Muscle layer of duodenum (tissue), 2 donors: Measurements from ENCODE around the gene RBM4.

Experiments
- H3K27ac ChIP-seq: one replicate; pipeline ENCODE4 v1.7.0; 2013; ENCODE audit warnings: mild to moderate bottlenecking, low read length
- H3K27me3 ChIP-seq: one replicate; pipeline ENCODE4 v1.7.0; 2013; ENCODE audit warnings: low read depth, mild to moderate bottlenecking, control low read depth, low read length
- H3K36me3 ChIP-seq, 2 donors: one replicate each; pipeline ENCODE4 v1.7.0; 2013; ENCODE audit warnings: low read length in 2 of 2, control low read depth in 1 of 2, mild to moderate bottlenecking in 1 of 2; ENCODE audit not compliant: insufficient read depth in 2 of 2, control insufficient read depth in 1 of 2
- H3K4me1 ChIP-seq, 2 donors: one replicate each; pipeline ENCODE4 v1.7.0; 2013; ENCODE audit warnings: low read length in 2 of 2, mild to moderate bottlenecking in 2 of 2, control low read depth in 1 of 2, moderate library complexity in 1 of 2; ENCODE audit not compliant: insufficient read depth in 2 of 2, control insufficient read depth in 1 of 2
- H3K4me3 ChIP-seq, 2 donors: one replicate each; pipeline ENCODE4 v1.7.0; 2013; ENCODE audit warnings: low read length in 2 of 2, low read depth in 1 of 2, mild to moderate bottlenecking in 1 of 2
- H3K9me3 ChIP-seq, 2 donors: one replicate each; pipeline ENCODE4 v1.7.0; 2013; ENCODE audit warnings: low read length in 2 of 2, control low read depth in 1 of 2, mild to moderate bottlenecking in 1 of 2; ENCODE audit not compliant: control insufficient read depth in 1 of 2
- donor health status: healthy.

RBM4 gene

GRCh38 chr11:66685276-66686099 lies 47.0 kb downstream of the RBM4 start:
- H3K27ac ChIP-seq, result no peak overlapping the region
- H3K9me3 ChIP-seq, result no peaks in the 10 kb centered on the region
- H3K4me1 ChIP-seq, result no peaks in the 10 kb centered on the region
- H3K36me3 ChIP-seq, result no peaks in the 10 kb centered on the region
- H3K4me3 ChIP-seq, result no peak overlapping the region
- H3K27me3 ChIP-seq, result no peaks in the 10 kb centered on the region

- Histone ChIP-seq H3K36me3 (no peaks in the 10 kb centered on the region), H3K27me3 (no peaks in the 10 kb centered on the region), H3K27ac (no peak overlapping the region), H3K9me3 (no peaks in the 10 kb centered on the region), H3K4me1 (no peaks in the 10 kb centered on the region), H3K4me3 (no peak overlapping the region)
These were observed 47.7 kb downstream of the RBM4 start for GRCh38 chr11:66686100-66686785.

- no peaks in the 10 kb centered on the region for H3K4me1 ChIP-seq
- no peaks in the 10 kb centered on the region for H3K9me3 ChIP-seq
- no peaks in the 10 kb centered on the region for H3K27me3 ChIP-seq
- H3K27ac ChIP-seq, result no peak overlapping the region
- H3K36me3 ChIP-seq, result no peaks in the 10 kb centered on the region
- no peak overlapping the region for H3K4me3 ChIP-seq
These were observed 48.6 kb downstream of the RBM4 start for GRCh38 chr11:66686801-66687750.

- Histone ChIP-seq H3K4me3 (no peak overlapping the region), H3K27me3 (no peaks in the 10 kb centered on the region), H3K27ac (no peak overlapping the region), H3K36me3 (peaks cover 0 to 4% of the 10 kb centered on the region in 2 donors), H3K9me3 (no peaks in the 10 kb centered on the region), H3K4me1 (no peaks in the 10 kb centered on the region)
These were observed 49.4 kb downstream of the RBM4 start for GRCh38 chr11:66687831-66688281.

GRCh38 chr11:66688561-66689534 lies 50.3 kb downstream of the RBM4 start:
- no peaks in the 10 kb centered on the region for H3K9me3 ChIP-seq
- no peak overlapping the region for H3K4me3 ChIP-seq
- no peaks in the 10 kb centered on the region for H3K4me1 ChIP-seq
- no peaks in the 10 kb centered on the region for H3K27me3 ChIP-seq
- no peak overlapping the region for H3K27ac ChIP-seq
- H3K36me3 ChIP-seq, result peaks cover 0 to 4% of the 10 kb centered on the region in 2 donors

GRCh38 chr11:66689661-66690590 lies 51.4 kb downstream of the RBM4 start:
- Histone ChIP-seq H3K9me3 (no peaks in the 10 kb centered on the region), H3K27ac (no peak overlapping the region), H3K4me3 (no peak overlapping the region), H3K4me1 (no peaks in the 10 kb centered on the region), H3K27me3 (no peaks in the 10 kb centered on the region), H3K36me3 (peaks cover 0 to 4% of the 10 kb centered on the region in 2 donors)

- Histone ChIP-seq H3K36me3 (peaks cover 0 to 4% of the 10 kb centered on the region in 2 donors), H3K4me1 (no peaks in the 10 kb centered on the region), H3K27ac (no peak overlapping the region), H3K27me3 (no peaks in the 10 kb centered on the region), H3K9me3 (no peaks in the 10 kb centered on the region), H3K4me3 (no peak overlapping the region)
These were observed 52.9 kb downstream of the RBM4 start for GRCh38 chr11:66691311-66691980.

GRCh38 chr11:66692446-66692845 lies 53.9 kb downstream of the RBM4 start:
- Histone ChIP-seq H3K36me3 (peaks cover 0 to 4% of the 10 kb centered on the region in 2 donors), H3K27ac (no peak overlapping the region), H3K9me3 (no peaks in the 10 kb centered on the region), H3K27me3 (no peaks in the 10 kb centered on the region), H3K4me3 (no peak overlapping the region), H3K4me1 (no peaks in the 10 kb centered on the region)

- Histone ChIP-seq H3K27ac (no peak overlapping the region), H3K36me3 (peaks cover 0 to 4% of the 10 kb centered on the region in 2 donors), H3K27me3 (no peaks in the 10 kb centered on the region), H3K9me3 (no peaks in the 10 kb centered on the region), H3K4me3 (no peak overlapping the region), H3K4me1 (no peaks in the 10 kb centered on the region)
These were observed 54.4 kb downstream of the RBM4 start for GRCh38 chr11:66692871-66693331.
